Sciatic nerve (tissue), 2 donors: ENCODE measurements around the gene SLMAP. TPM values are rescaled to one million over a fixed set of nuclear protein-coding genes. Genes with fewer than 3 reads are reported as not detected.

Experiments used
- ATAC-seq: fragments of 200-7000 bp; cut with Tn5 transposase; one replicate; pipeline ENCODE4 v1.9.1; 2020; ENCODE audit warnings: mild to moderate bottlenecking, moderate library complexity
- DNase-seq: peaks from one replicate; pipeline ENCODE4 v3.0.0-alpha.2; 2020; ENCODE audit warnings: low spot score
- intact Hi-C: fragments of 100-400 bp; cut with DNase I; formaldehyde crosslinking; loops from one replicate; pipeline ENCODE4 v1.14.2; 2022
- total RNA-seq: library from RNA; stranded (reverse); fragmentation: NEBNext Ultra II Directional; extraction: Animal tissue kit (Norgen Biotek cat#: 25700); gene quantifications from one replicate; pipeline ENCODE4 v1.2.1, GENCODE V29; 2021
- donor health status: DM: no; HTN: no; CAD: no.
- donor health status: DM: no; HTN: no; CAD: no.

SLMAP gene
- total RNA-seq, 1 donor from 2014 or later = 111 TPM

DNA sequence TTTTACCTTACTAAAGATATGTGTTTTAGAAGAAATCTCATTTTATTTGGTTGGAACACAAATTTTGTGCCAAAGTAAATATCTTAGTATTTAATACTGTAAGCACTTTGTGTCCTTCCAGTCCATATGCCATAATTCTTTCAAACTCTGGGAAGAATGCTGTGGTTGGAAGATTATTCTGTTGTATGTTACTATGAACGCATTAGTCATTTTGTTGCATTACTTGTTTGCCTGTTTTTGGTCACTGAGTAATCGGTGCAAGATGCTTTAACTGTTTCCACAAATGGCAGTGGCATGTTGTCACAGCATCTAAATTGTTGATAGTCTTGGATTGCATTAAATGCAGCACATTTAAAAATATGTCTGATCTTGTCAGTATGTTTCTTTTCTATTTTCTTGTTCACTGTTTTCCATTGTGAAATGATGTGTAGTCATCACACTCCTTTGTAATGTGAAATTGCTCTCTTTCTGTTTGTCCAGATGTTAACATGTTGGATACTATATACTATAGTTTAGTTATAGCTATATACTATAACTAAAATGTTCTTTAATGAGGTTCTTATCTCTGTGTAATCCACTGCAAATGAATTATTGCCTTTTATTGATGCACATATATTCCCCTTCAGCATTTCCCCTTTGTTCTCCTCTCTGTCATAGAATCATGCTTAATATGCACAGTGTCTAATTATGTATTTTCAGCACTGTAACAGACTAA is 162.2 kb downstream of the SLMAP start:
- DNase-seq (no peak), ATAC-seq (no peak)
- intact Hi-C loops = no loop called here

DNA sequence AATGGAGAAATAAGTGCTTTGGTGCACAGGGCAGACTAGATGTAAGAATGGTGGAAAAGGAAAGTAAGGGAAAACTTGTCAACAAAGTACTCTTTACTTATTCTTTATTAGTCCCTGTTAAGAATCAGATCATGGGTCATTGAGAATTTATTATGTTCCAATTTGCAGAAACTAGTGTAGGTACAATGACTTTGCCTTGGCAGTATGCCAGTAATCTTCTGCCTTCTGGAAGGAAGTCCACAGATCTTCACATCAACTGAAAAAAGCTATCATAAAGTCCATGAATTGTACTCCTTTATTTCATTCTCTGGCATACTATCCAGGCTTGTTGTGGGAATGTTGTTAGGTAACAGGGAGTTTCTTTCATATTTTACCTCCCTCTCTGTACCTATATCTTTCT is 163.9 kb downstream of the SLMAP start:
- ATAC-seq (no peak), DNase-seq (no peak)
- intact Hi-C loops = no loop called here

DNA sequence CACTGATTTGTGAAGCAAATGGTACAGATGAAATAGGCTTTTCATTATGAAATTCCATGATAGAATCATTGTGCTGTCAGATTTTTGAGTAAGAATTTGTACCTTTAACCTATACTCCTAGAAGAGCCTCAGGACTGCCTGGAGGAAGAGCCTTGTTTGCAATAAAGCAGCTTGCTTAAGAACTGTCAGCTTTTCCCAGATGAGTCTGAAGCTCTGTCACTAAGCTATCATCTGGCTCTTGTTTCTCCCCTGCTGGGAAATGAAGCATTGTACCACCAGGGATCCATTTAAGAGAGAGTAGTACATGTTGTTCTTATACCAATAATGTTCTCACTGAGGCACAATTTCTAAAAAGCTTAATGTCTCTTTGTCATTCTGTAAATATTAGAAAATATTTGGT is 167.0 kb downstream of the SLMAP start:
- DNase-seq (no peak), ATAC-seq (no peak)
- intact Hi-C loops = no loop called here

DNA sequence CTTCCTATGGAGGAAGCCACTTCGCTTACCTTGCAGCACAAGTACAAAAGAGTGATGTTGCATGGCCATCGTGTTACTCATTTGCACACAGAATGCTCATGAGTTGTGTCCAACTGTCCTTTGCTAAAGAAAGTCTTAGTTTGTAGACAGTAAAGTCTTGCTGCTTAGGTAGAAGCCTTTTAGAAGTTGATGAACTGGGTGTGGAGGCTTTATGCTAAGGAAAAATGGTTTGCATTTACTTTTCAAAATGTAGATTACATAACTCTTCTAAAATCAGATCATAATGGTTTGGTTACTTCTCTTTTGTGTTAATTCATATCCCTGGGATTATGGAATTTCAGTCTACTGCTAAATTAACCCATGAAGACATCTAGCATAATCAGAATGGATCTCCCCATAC is 167.6 kb downstream of the SLMAP start:
- intact Hi-C loops = no loop called here
- DNase-seq (no peak), ATAC-seq (no peak)

DNA sequence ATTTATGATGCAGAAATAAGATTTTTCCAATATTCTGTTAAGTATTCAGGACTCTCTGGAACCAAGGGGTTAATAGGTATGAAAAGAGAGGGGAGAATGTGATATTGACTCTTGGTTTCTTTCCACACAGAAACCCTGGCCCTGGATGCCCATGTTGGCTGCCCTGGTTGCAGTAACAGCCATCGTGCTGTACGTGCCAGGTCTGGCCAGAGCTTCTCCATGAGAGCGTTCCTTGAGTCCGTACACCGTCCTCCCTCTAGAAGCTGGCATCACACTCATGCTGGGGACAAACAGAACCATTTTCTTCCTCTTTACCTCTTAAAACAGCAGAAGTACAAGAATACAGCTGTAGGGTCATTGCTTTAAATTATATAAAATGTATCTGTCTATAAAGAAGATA is 171.1 kb downstream of the SLMAP start:
- DNase-seq = no peak
- intact Hi-C loops = no loop called here
- ATAC-seq = no peak

DNA sequence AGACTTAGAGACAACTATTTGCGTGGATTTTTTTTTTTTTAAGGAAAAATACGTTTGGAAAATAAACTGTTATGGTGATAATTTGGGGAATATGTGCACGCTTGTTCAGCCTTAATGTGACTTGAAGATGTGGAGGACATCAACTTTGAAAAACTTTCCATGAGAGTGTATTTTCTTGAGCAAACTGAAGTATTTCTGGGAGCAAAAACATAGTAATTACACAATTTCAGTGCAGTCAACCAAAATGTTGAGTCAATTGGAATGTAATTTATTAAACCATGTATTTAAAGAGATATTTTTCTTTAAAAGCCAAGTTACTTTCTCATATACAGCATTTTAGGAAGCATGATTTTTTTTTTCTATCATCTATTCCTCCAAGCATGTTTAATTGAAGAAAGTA is 171.8 kb downstream of the SLMAP start:
- intact Hi-C loops = no loop called here
- DNase-seq = no peak
- peak; percentile 60 for ATAC-seq

DNA sequence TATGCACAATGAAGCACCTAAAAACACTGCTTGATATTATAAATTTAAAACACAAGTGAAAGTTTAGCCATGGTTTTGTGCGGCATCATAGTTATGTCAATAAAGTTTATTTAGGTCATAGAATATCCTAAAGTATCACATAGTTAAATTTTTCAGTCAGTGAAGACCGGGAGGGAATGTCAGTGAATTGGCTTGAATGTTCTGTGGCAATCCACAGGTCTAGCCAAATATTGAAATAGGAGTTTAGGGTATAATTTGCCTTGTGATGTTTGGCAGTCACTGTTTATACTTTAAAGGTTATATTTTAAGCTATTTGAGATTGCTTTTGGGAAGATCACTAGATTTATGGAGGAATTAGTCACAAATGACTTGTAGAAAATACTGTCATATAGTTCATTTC is 172.4 kb downstream of the SLMAP start:
- no peak for DNase-seq
- intact Hi-C loops = no loop called here
- ATAC-seq = no peak

DNA sequence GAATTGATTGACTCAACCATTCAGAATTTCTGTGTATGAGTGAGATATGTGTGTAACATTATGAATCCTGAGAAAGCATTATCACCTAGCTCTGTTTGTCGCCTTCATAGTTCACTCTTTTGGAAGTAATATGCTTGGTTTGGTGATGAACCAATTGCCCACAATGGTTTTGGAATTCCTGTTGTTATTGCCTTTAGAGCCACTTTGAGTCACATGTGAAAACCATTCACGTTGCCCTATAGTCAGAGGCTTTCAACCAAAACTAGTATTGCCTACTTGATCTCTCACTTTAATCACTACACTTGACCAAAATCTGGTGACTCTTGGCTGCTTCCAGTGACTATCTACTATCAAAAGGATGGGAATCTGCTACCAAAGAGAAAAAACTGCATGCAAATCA is 173.9 kb downstream of the SLMAP start:
- ATAC-seq (no peak), DNase-seq (no peak)
- intact Hi-C loops = no loop called here

DNA sequence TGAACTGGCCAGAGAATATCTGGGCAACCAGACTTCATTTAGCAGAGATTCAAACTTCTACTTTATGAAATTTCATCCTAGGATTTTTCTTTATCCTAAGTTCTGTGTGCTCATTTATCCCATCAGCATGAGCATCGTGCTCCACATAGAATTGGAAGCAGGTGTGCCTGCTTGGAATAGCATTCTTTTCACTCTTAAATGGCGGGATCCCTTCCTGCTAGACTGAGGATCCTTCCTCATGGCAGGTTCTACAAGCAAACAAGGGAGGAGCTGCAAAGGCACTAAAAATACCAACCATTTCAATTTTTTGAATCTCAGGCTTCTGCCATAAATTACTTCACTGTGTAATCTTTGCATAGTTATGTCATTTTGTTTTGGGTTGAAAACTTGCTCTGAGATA is 177.5 kb downstream of the SLMAP start:
- DNase-seq (no peak), ATAC-seq (no peak)
- intact Hi-C loops = no loop called here

DNA sequence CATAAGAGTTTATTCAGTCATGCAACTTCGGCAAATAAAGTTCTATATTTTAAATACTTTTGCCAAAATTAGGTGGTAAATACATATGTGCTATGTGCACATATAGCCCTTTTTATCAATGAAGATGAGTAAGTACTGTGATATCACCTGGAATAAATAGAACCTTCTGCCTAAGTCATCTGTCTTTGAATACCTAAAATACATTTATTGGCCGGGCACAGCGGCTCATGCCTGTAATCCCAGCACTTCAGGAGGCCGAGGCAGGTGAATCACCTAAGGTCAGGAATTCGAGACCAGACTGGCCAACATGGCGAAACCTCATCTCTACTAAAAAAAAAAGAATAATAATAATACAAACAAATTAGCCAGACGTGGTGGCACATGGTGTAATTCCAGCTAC is 178.3 kb downstream of the SLMAP start:
- intact Hi-C loops = no loop called here
- ATAC-seq (no peak), DNase-seq (no peak)

DNA sequence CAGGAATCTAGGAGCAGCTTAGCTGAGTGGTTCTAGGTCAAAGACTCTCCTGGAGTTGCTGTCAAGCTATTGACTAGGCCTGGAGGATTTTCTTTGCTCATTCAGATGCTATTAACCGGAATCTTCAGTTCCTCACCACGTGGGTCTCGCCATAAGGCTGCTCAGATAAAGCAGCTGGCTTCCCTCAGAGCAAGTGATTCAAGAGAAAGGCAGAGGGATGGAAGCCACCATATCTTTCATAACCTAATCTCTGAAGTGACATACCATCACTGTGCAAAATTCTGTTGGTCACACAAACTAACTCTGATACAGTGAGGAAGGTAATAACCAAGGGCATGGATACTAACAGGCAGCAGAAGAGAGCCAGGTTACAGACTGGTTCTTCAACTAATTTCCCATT is 179.4 kb downstream of the SLMAP start:
- ATAC-seq = no peak
- DNase-seq = no peak
- intact Hi-C loops = no loop called here

DNA sequence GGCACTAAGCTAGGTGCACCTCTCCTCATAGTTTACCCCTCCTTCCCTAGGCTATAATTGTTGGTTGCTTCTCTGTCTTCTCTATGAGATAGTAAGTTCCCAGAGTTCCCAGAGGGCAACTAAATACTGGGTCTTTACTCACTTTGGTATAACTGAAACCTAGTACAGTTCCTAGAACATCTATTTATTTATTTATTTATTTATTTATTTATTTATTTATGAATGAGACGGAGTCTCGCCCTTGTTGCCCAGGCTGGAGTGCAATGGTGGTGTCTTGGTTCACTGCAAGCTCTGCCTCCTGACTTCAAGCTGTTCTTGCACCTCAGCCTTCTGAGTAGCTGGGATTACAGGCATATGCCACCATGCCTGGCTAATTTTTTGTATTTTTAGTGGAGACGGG is 181.0 kb downstream of the SLMAP start:
- ATAC-seq (no peak), DNase-seq (no peak)
- intact Hi-C loops = no loop called here

DNA sequence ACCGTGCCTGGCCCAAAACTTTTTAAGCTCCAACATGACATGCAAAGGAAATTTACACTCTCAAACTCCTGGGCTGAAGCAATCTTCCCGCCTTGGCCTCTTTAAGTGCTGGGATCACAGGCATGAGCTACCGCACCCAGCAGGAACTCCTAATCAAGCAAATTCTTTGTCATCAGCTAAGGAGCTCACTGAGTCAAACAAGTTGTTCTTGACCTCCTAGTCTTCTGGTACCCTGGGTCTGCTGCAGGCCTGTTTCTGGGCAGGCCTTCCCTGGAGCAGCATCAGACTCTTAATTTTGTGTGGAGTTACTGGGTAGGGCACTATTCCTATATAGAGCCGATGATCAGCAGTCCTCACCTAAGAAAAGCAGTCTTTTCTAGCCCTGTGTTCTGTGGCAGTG is 183.7 kb downstream of the SLMAP start:
- DNase-seq = no peak
- no peak for ATAC-seq
- intact Hi-C loops = no loop called here

DNA sequence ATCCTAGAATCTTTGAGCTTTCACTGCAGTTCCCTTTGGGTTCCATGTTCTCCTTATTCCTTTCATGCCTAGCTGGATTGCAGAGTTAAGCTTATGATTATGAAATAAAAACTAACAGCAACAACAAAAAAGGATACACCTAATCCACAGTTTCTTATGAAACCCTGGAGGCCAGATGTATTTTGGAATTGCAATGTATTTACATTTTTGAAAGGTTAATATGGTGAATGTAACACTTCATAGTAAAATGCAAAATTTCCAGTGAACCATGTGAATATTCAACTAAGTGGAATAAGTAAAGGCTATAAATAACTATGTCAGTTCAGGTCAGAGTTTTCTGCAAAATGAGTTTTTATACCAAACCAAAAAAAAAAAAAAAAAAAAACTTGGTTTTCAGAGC is 186.3 kb downstream of the SLMAP start:
- intact Hi-C loops = no loop called here
- ATAC-seq (no peak), DNase-seq (no peak)

DNA sequence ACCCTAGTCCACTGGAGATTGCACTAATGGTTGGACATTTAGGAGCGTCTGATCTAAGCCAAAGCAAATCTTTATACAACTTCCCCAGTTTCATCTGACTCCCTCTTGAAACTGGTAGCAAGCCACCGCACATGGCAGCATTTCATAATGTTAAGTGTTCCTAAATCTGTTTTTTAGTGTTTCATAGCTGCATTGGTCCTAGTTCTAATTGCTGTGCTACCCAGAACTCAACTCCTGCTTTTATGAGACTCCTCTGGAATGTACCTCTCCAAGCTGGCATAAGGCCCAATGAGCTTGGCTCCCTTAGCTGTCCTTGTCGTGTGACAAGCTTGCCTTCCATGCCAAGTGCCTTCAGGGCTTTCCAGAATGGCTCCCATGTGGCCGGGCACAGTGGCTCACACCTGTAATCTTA is 186.8 kb downstream of the SLMAP start:
- intact Hi-C loops = no loop called here
- DNase-seq = no peak
- peak; percentile 35 for ATAC-seq

DNA sequence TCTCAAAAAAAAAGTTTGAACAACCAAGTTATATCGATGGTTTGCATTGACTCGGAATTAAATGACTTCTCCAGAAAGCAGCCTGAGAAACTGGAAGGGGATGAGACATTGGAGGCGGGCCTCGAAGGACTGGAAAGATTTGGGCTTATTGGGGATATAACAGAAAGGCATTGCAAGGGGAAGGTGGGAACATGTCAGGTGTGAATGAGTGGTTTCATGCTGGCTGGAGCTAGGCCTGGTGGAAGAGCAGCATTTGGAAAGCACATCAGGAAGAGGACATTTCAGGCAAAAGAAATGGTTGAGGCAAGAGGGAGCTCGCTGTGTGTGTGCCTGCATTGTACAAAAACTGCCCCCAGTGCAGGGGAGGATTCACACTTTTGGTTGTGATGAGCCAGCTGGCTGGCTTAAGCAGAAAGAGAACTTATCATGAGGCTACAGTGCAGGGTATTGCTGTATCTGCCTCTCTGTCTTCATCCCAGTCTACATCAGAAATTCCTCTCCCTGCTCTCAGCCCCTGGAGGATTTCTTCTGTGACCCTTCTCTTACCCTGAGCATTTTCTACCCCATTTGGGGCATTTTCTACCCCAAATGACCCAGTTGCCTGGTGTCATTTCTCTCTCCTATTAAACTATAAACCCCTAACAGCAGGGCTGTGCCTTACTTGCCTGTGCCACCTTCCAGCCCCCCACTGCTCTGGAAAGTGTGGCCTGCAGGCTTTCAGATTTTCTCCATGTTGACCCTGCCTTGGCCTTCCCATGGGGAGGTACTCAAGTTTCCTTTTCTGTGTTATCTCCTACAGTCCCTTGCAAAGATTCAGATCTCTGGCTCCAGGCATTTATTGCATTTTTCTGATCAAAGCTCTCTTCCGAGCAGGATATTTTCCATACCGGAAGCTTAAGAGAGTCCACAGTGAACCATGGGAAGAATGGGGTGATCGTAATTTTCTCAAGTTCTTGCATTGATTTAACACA is 187.7 kb downstream of the SLMAP start:
- ATAC-seq (peak; percentile 53), DNase-seq (no peak)
- intact Hi-C loops = no loop called here

DNA sequence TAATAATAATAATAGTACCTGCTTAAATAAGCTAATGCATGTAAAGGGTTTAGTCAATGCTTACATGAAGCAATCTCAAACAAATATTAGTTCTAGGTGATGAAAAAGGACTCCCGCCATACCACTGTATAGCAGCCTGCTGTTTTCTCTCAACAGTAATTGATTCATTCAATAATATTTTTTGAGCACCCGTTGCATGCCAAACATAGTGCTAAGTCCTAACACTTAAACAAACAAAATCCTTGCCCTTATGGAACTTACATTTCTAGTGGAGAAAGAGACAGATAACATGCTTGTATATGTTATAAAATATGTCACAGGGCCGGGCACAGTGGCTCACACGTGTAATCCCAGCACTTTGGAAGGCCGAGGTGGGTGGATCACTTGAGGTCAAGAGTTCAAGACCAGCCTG is 190.9 kb downstream of the SLMAP start:
- intact Hi-C loops = no loop called here
- DNase-seq = no peak
- ATAC-seq = no peak

DNA sequence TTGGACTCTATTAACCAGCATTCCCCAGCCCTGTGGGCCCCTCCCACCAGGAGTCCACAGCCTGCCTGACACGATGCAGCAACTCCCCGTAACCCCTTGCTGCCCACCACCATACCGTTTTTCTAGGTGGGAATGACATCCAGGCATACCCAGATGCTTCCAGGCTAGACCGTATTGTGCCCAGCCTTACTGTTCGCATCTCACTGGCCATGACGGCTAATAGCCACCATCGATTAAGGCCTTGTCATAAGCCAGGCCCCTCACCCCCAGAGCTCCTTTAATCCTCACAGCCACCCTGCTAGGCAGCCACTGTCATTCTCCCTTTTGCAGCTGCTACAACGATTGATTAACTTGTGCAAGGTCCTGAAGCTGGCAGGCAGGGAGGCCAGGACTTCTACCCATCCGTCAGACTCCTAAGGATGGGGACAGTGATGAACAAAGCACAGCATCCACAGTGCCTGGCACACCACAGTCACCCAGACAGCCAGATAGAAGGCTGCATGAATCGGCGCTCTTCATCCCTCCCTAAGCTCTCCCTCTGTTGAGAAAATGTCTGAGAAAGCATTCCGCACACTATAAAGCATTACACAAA is 192.1 kb downstream of the SLMAP start:
- DNase-seq (no peak), ATAC-seq (no peak)
- intact Hi-C loops = no loop called here

DNA sequence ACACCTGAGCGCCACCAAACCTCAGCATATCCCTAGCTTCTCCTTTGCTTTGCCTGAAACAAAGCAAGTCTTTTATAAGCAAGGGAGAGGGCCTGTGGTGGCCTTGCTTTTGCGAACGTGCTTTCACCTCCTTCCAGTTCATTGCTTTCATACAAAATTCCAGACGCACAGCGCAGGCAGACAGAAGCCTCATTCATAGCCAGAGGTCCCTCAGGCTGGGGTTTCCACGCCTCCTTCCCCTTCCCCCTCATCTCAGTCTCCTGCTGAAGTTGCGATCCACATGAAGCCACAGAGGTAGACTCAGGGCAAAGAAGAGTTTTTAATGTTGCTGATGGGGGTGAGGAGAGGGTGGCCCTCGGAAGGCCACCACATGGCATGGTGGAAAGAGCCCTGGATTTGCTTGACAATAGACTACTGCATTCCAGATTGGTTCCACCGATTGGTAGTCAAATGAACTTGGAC is 192.7 kb downstream of the SLMAP start:
- DNase-seq = peak; percentile 71
- ATAC-seq = peak; percentile 44
- intact Hi-C loops = no loop called here

DNA sequence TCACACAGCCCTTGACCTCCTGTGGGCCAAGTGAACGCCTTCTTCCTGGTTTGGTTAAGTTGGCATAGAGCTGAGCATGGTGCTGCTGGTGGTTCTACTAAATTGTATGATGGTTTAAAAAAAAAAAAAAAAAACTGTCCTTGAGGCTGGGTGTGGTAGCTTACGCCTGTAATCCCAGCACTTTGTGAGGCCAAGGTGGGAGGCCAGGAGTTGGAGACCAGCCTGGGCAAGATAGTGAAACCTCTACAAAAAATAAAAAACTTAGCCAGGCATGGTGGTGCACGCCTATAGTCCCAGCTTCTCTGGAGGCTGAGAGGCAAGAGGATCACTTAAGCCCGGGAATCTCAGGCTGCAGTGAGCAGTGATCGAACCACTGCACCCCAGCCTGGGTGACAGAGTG is 193.2 kb downstream of the SLMAP start:
- ATAC-seq = no peak
- no peak for DNase-seq
- intact Hi-C loops = no loop called here
